ENCODE results near the gene NEK8. TPM values are rescaled to one million over a fixed set of nuclear protein-coding genes. Genes with fewer than 3 reads are reported as not detected.

The NEK8 gene
- total RNA-seq, 1 experiment from 2014 or later, result 10.8 TPM

- H3K4me1 Mint-ChIP-seq (ENCODE audit: low read depth, unreplicated experiment), result no peaks in the 10 kb centered on the region
- no peak for DNase-seq
These were observed 22.8 kb upstream of the NEK8 start for GRCh38 chr17:28705728-28706334.

GRCh38 chr17:28706471-28707338 lies 21.9 kb upstream of the NEK8 start:
- Mint-ChIP-seq H3K4me3 (ENCODE audit: low read depth, unreplicated experiment) (no peak overlapping the region), H3K4me1 (ENCODE audit: low read depth, unreplicated experiment) (no peaks in the 10 kb centered on the region), H3K27ac (ENCODE audit: unreplicated experiment) (no peak overlapping the region), H3K9me3 (ENCODE audit: low read depth, unreplicated experiment) (no peaks in the 10 kb centered on the region), H3K27me3 (ENCODE audit: unreplicated experiment) (no peaks in the 10 kb centered on the region), H3K36me3 (ENCODE audit: insufficient read depth, unreplicated experiment) (peaks cover 60% of the 10 kb centered on the region)
- BruUV-seq (replicated peaks), result no TSS peak
- no peak for TF ChIP-seq CTCF (IDR thresholded peaks at IDR 0.05; ENCODE audit: unreplicated experiment)
- CTCF ChIA-PET, result no interaction called here
- no peak for DNase-seq
- intact Hi-C loops (cut with micrococcal nuclease; ENCODE audit: unreplicated experiment), result no loop called here

More at GRCh38 chr17:28705728-28706334, 22.8 kb upstream of the NEK8 start:
- Mint-ChIP-seq H3K9me3 (ENCODE audit: low read depth, unreplicated experiment) (no peaks in the 10 kb centered on the region), H3K27ac (ENCODE audit: unreplicated experiment) (no peak overlapping the region), H3K36me3 (ENCODE audit: insufficient read depth, unreplicated experiment) (peaks cover 53% of the 10 kb centered on the region), H3K27me3 (ENCODE audit: unreplicated experiment) (no peaks in the 10 kb centered on the region), H3K4me3 (ENCODE audit: low read depth, unreplicated experiment) (no peak overlapping the region)
- CTCF ChIA-PET, result no interaction called here
- intact Hi-C loops (cut with micrococcal nuclease; ENCODE audit: unreplicated experiment), result no loop called here
- TF ChIP-seq CTCF (IDR thresholded peaks at IDR 0.05; ENCODE audit: unreplicated experiment), result no peak
- no TSS peak for BruUV-seq (replicated peaks)

GRCh38 chr17:28707339-28707720 lies 21.3 kb upstream of the NEK8 start:
- Mint-ChIP-seq H3K4me1 (ENCODE audit: low read depth, unreplicated experiment) (no peaks in the 10 kb centered on the region), H3K4me3 (ENCODE audit: low read depth, unreplicated experiment) (no peak overlapping the region), H3K36me3 (ENCODE audit: insufficient read depth, unreplicated experiment) (peaks cover 57% of the 10 kb centered on the region), H3K27ac (ENCODE audit: unreplicated experiment) (no peak overlapping the region), H3K9me3 (ENCODE audit: low read depth, unreplicated experiment) (no peaks in the 10 kb centered on the region), H3K27me3 (ENCODE audit: unreplicated experiment) (no peaks in the 10 kb centered on the region)
- CTCF ChIA-PET, result no interaction called here
- DNase-seq, result no peak
- BruUV-seq (replicated peaks), result no TSS peak
- intact Hi-C loops (cut with micrococcal nuclease; ENCODE audit: unreplicated experiment), result no loop called here
- no peak for TF ChIP-seq CTCF (IDR thresholded peaks at IDR 0.05; ENCODE audit: unreplicated experiment)

GRCh38 chr17:28710861-28711722 lies 17.5 kb upstream of the NEK8 start:
- CTCF ChIA-PET, result interaction anchor here (0.6 to 2.6 kb wide), 3 partner anchors 8 to 628 kb away, joined by 4 to 12 read pairs (median 5); partner anchors contain the start of gene RPL23A
- peaks cover 45% of the 10 kb centered on the region for H3K36me3 Mint-ChIP-seq (ENCODE audit: insufficient read depth, unreplicated experiment)
- DNase-seq, result peak; percentile 93
- H3K27ac Mint-ChIP-seq (ENCODE audit: unreplicated experiment), result peak overlapping the region; percentile 93
- no peak for TF ChIP-seq CTCF (IDR thresholded peaks at IDR 0.05; ENCODE audit: unreplicated experiment)
- intact Hi-C loops (cut with micrococcal nuclease; ENCODE audit: unreplicated experiment), result no loop called here
- no TSS peak for BruUV-seq (replicated peaks)
- H3K4me1 Mint-ChIP-seq (ENCODE audit: low read depth, unreplicated experiment), result no peaks in the 10 kb centered on the region
- H3K9me3 Mint-ChIP-seq (ENCODE audit: low read depth, unreplicated experiment), result no peaks in the 10 kb centered on the region
- peak overlapping the region; percentile 83 for H3K4me3 Mint-ChIP-seq (ENCODE audit: low read depth, unreplicated experiment)
- no peaks in the 10 kb centered on the region for H3K27me3 Mint-ChIP-seq (ENCODE audit: unreplicated experiment)
